Measurements from ENCODE around the gene SAA4.

Gene SAA4

GRCh38 chr11:18236664-18237356 lies at the start of gene SAA4:
Gene SAA4, minus strand, starts transcription at chr11:18236802. Its CDS starts 876 bp downstream, at chr11:18235926.
- no peak for DNase-seq
- H3K4me1 ChIP-seq (ENCODE audit: insufficient read depth, low read length), result no peaks in the 10 kb centered on the region
- H3K27me3 ChIP-seq (ENCODE audit: insufficient read depth, low read length, poor library complexity), result peaks cover 37% of the 10 kb centered on the region
- no peak for ATAC-seq (ENCODE audit: insufficient read depth, low read depth)
- H3K79me2 ChIP-seq (ENCODE audit: insufficient read depth, low read length), result no peaks in the 10 kb centered on the region
- TF ChIP-seq EZH2 (IDR thresholded peaks at IDR 0.05; ENCODE audit: borderline replicate concordance, low read depth, low read length, severe bottlenecking), result no peak
- TF ChIP-seq CTCF (IDR thresholded peaks at IDR 0.05; ENCODE audit: borderline replicate concordance, extremely low read depth, low read length, poor library complexity, severe bottlenecking), result no peak
- no peak within 1 kb of the TSS for H3K27ac ChIP-seq (ENCODE audit: low read length)
- H3K4me2 ChIP-seq (ENCODE audit: insufficient read depth, low read length), result no peak within 1 kb of the TSS
- no peak within 1 kb of the TSS for H3K4me3 ChIP-seq (ENCODE audit: low read depth in 1 of 2, low read length in 2 of 2)
- H2AFZ ChIP-seq (ENCODE audit: low read depth, low read length), result no peak within 1 kb of the TSS
- no peak within 1 kb of the TSS for H3K9ac ChIP-seq (ENCODE audit: low read depth, low read length)
- no peaks in the 10 kb centered on the region for H3K9me3 ChIP-seq (ENCODE audit: insufficient read depth, low read length, severe bottlenecking)
- no peaks in the 10 kb centered on the region for H3K36me3 ChIP-seq (ENCODE audit: insufficient read depth, low read length)
- no peaks in the 10 kb centered on the region for H4K20me1 ChIP-seq (ENCODE audit: insufficient read depth, low read length)

- no peaks in the 10 kb centered on the region for H3K4me1 ChIP-seq (ENCODE audit: insufficient read depth, low read length)
- DNase-seq (no peak), ATAC-seq (ENCODE audit: insufficient read depth, low read depth) (no peak)
- H3K9ac ChIP-seq (ENCODE audit: low read depth, low read length), result no peak overlapping the region
- no peak overlapping the region for H3K4me2 ChIP-seq (ENCODE audit: insufficient read depth, low read length)
- no peak overlapping the region for H2AFZ ChIP-seq (ENCODE audit: low read depth, low read length)
- no peak overlapping the region for H3K27ac ChIP-seq (ENCODE audit: low read length)
- H3K4me3 ChIP-seq (ENCODE audit: low read depth in 1 of 2, low read length in 2 of 2), result no peak overlapping the region
- no peaks in the 10 kb centered on the region for H3K9me3 ChIP-seq (ENCODE audit: insufficient read depth, low read length, severe bottlenecking)
- H3K79me2 ChIP-seq (ENCODE audit: insufficient read depth, low read length), result no peaks in the 10 kb centered on the region
- H4K20me1 ChIP-seq (ENCODE audit: insufficient read depth, low read length), result no peaks in the 10 kb centered on the region
- H3K27me3 ChIP-seq (ENCODE audit: insufficient read depth, low read length, poor library complexity), result no peaks in the 10 kb centered on the region
- TF ChIP-seq CTCF (IDR thresholded peaks at IDR 0.05; ENCODE audit: borderline replicate concordance, extremely low read depth, low read length, poor library complexity, severe bottlenecking), result no peak
- TF ChIP-seq EZH2 (IDR thresholded peaks at IDR 0.05; ENCODE audit: borderline replicate concordance, low read depth, low read length, severe bottlenecking), result no peak
- peaks cover 69% of the 10 kb centered on the region for H3K36me3 ChIP-seq (ENCODE audit: insufficient read depth, low read length)
Observed at GRCh38 chr11:18285841-18286240, 49.2 kb upstream of the SAA4 start.

GRCh38 chr11:18282626-18283025 lies 46.0 kb upstream of the SAA4 start:
- no peak overlapping the region for H3K27ac ChIP-seq (ENCODE audit: low read length)
- peaks cover 68% of the 10 kb centered on the region for H3K36me3 ChIP-seq (ENCODE audit: insufficient read depth, low read length)
- no peak overlapping the region for H3K4me3 ChIP-seq (ENCODE audit: low read depth in 1 of 2, low read length in 2 of 2)
- H4K20me1 ChIP-seq (ENCODE audit: insufficient read depth, low read length), result no peaks in the 10 kb centered on the region
- H3K9me3 ChIP-seq (ENCODE audit: insufficient read depth, low read length, severe bottlenecking), result no peaks in the 10 kb centered on the region
- ATAC-seq (ENCODE audit: insufficient read depth, low read depth) (no peak), DNase-seq (no peak)
- TF ChIP-seq CTCF (IDR thresholded peaks at IDR 0.05; ENCODE audit: borderline replicate concordance, extremely low read depth, low read length, poor library complexity, severe bottlenecking) (no peak), EZH2 (IDR thresholded peaks at IDR 0.05; ENCODE audit: borderline replicate concordance, low read depth, low read length, severe bottlenecking) (no peak)
- H3K4me1 ChIP-seq (ENCODE audit: insufficient read depth, low read length), result no peaks in the 10 kb centered on the region
- H3K79me2 ChIP-seq (ENCODE audit: insufficient read depth, low read length), result no peaks in the 10 kb centered on the region
- no peak overlapping the region for H2AFZ ChIP-seq (ENCODE audit: low read depth, low read length)
- H3K4me2 ChIP-seq (ENCODE audit: insufficient read depth, low read length), result no peak overlapping the region
- no peak overlapping the region for H3K9ac ChIP-seq (ENCODE audit: low read depth, low read length)
- H3K27me3 ChIP-seq (ENCODE audit: insufficient read depth, low read length, poor library complexity), result no peaks in the 10 kb centered on the region

Data from DND-41 (cell line).